Nephron progenitor cell (in vitro differentiated cells): Measurements from ENCODE around the gene ADAM11.
A peak's percentile ranks its signal among the peaks of the same experiment; 100 is the strongest.
"Not testable (repeated sequence)": the region's sequence is repeated elsewhere in the genome, so short reads cannot be mapped to it uniquely, and the experiment has no call there.

ENCODE experiments used
- DNase-seq: peaks from one replicate; pipeline ENCODE4 v3.0.0; 2021
- H3K27ac Mint-ChIP-seq: 2 replicates; pipeline ENCODE4 v1.8.0; 2021; ENCODE audit warnings: mild to moderate bottlenecking, moderate library complexity, mixed read lengths
- H3K27me3 Mint-ChIP-seq: 2 replicates; pipeline ENCODE4 v1.8.0; 2021; ENCODE audit warnings: mild to moderate bottlenecking, low read depth, mixed read lengths; ENCODE audit not compliant: poor library complexity
- H3K36me3 Mint-ChIP-seq: 2 replicates; pipeline ENCODE4 v1.8.0; 2021; ENCODE audit warnings: low read depth, mixed read lengths
- H3K4me1 Mint-ChIP-seq: 2 replicates; pipeline ENCODE4 v1.8.0; 2021; ENCODE audit warnings: mixed read lengths
- H3K4me3 Mint-ChIP-seq: 2 replicates; pipeline ENCODE4 v1.8.0; 2021; ENCODE audit warnings: mild to moderate bottlenecking, moderate library complexity, mixed read lengths
- H3K9me3 Mint-ChIP-seq: 2 replicates; pipeline ENCODE4 v1.8.0; 2021; ENCODE audit warnings: mild to moderate bottlenecking, moderate library complexity, mixed read lengths
- TF ChIP-seq, protein P1 (sequence below): fragments of 200-600 bp; sonication (generic); IDR thresholded peaks from 2 replicates; pipeline ENCODE4 v1.5.0; 2021; ENCODE audit warnings: antibody characterized with exemption

ADAM11 gene

DNA sequence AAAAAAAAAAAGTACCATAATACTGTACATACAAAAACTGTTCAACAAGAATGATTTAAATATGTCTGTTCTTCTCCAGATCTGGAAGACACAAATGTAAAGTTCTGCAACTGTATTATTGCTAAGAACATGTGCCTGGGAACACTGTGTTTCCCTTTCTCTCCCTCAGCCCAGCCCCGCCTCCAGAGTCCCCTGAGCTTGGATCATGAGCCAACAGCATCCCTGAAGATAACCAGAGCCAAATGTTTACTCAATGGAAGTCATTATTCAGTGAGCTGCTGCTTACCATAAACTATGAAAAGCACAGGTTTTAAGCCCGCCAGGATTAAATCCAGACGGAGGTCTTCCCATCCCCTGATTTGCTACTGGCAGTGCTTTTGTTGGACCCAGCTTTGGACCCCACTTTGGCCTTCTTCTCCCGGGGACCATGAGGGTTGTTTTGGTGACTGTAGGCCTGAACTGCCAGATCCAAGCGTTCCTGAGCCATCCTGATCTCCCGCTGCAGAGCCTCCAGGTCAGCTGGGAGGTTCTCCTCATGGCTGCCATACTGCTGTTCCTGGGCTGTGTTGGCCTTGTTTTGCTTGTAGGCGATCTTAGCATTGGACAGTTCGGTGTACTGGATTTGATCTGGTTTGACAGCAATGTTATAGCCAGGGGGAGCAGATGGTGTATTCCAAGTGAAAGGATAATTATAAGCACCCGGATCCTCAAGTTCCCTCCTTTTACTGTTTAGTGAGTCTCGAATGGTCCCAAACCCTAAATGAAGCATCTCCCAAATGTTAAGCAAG, 45.7 kb downstream of the ADAM11 start:
- Mint-ChIP-seq H3K4me3 (no peak overlapping the region), H3K36me3 (peaks cover 89% of the 10 kb centered on the region), H3K27ac (no peak overlapping the region), H3K27me3 (no peaks in the 10 kb centered on the region), H3K4me1 (no peaks in the 10 kb centered on the region), H3K9me3 (no peaks in the 10 kb centered on the region)
- no peak for DNase-seq
- TF ChIP-seq, protein P1, sequence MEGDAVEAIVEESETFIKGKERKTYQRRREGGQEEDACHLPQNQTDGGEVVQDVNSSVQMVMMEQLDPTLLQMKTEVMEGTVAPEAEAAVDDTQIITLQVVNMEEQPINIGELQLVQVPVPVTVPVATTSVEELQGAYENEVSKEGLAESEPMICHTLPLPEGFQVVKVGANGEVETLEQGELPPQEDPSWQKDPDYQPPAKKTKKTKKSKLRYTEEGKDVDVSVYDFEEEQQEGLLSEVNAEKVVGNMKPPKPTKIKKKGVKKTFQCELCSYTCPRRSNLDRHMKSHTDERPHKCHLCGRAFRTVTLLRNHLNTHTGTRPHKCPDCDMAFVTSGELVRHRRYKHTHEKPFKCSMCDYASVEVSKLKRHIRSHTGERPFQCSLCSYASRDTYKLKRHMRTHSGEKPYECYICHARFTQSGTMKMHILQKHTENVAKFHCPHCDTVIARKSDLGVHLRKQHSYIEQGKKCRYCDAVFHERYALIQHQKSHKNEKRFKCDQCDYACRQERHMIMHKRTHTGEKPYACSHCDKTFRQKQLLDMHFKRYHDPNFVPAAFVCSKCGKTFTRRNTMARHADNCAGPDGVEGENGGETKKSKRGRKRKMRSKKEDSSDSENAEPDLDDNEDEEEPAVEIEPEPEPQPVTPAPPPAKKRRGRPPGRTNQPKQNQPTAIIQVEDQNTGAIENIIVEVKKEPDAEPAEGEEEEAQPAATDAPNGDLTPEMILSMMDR = no peak

GRCh38 chr17:44807093-44807816, 48.5 kb downstream of the ADAM11 start:
- H3K9me3 Mint-ChIP-seq = no peaks in the 10 kb centered on the region
- peak overlapping the region; percentile 76 for H3K27ac Mint-ChIP-seq
- H3K27me3 Mint-ChIP-seq = no peaks in the 10 kb centered on the region
- H3K4me3 Mint-ChIP-seq = no peak overlapping the region
- DNase-seq = no peak
- H3K4me1 Mint-ChIP-seq = no peaks in the 10 kb centered on the region
- TF ChIP-seq, protein P1 = no peak
- peaks cover 73% of the 10 kb centered on the region for H3K36me3 Mint-ChIP-seq

GRCh38 chr17:44807817-44808155, 49.0 kb downstream of the ADAM11 start:
- H3K27ac Mint-ChIP-seq = peak overlapping the region; percentile 76
- TF ChIP-seq, protein P1 = no peak
- no peak overlapping the region for H3K4me3 Mint-ChIP-seq
- H3K4me1 Mint-ChIP-seq = no peaks in the 10 kb centered on the region
- no peak for DNase-seq
- H3K9me3 Mint-ChIP-seq = no peaks in the 10 kb centered on the region
- no peaks in the 10 kb centered on the region for H3K27me3 Mint-ChIP-seq
- H3K36me3 Mint-ChIP-seq = peaks cover 73% of the 10 kb centered on the region

- Mint-ChIP-seq H3K36me3 (peaks cover 73% of the 10 kb centered on the region), H3K4me1 (no peaks in the 10 kb centered on the region), H3K4me3 (no peak overlapping the region), H3K9me3 (no peaks in the 10 kb centered on the region), H3K27ac (peak overlapping the region; percentile 76), H3K27me3 (no peaks in the 10 kb centered on the region)
- DNase-seq = no peak
- TF ChIP-seq, protein P1 = no peak
Measured at GRCh38 chr17:44808156-44808555, 49.4 kb downstream of the ADAM11 start.

DNA sequence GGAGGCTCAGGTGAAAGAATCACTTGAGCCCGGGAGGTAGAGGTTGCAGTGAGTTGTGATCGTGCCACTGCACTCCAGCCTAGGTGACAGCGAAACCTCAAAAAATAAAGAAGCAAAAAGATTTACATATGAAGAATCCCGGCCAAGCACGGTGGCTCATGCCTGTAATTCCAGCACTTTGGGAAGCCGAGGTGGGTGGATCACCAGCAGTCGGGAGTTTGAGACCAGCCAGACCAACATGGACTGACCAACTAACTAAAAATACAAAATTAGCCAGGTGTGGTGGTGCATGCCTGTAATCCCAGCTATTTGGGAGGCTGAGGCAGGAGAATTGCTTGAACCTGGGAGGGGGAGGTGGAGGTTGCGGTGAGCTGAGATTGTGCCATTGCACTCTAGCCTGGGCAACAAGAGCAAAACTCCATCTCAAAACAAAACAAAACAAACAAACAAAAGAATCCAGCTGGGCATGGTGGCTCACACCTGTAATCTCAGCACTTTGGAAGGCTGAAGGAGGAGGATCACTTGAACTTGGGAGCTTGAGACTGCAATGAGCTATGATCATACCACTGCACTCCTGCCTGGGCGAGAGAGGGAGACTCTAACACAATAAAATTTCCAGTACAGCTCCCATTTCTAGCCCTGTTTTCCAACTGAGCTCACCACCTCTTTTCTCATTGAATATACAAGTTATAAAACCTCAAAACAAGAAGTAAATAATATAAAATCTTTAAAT, 50.0 kb downstream of the ADAM11 start:
- Mint-ChIP-seq H3K27ac (peak overlapping the region; percentile 76), H3K36me3 (peaks cover 77% of the 10 kb centered on the region)
- H3K4me3 Mint-ChIP-seq, H3K4me1 Mint-ChIP-seq, H3K27me3 Mint-ChIP-seq, H3K9me3 Mint-ChIP-seq, DNase-seq: not testable (repeated sequence)

- no peaks in the 10 kb centered on the region for H3K27me3 Mint-ChIP-seq
- H3K36me3 Mint-ChIP-seq = peaks cover 61% of the 10 kb centered on the region
- no peaks in the 10 kb centered on the region for H3K4me1 Mint-ChIP-seq
- H3K27ac Mint-ChIP-seq = no peak overlapping the region
- no peaks in the 10 kb centered on the region for H3K9me3 Mint-ChIP-seq
- TF ChIP-seq, protein P1 = no peak
- no peak overlapping the region for H3K4me3 Mint-ChIP-seq
- DNase-seq = no peak
Measured at GRCh38 chr17:44812263-44812662, 53.5 kb downstream of the ADAM11 start.

- not testable (repeated sequence) for H3K4me1 Mint-ChIP-seq, H3K9me3 Mint-ChIP-seq
- peak overlapping the region; percentile 20 for H3K27ac Mint-ChIP-seq
Measured at GRCh38 chr17:44818508-44818907, 59.7 kb downstream of the ADAM11 start.

More at GRCh38 chr17:44818508-44818907, 59.7 kb downstream of the ADAM11 start:
- not testable (repeated sequence) for H3K27me3 Mint-ChIP-seq, H3K4me3 Mint-ChIP-seq, DNase-seq
- peaks cover 68% of the 10 kb centered on the region for H3K36me3 Mint-ChIP-seq
